ENCODE measurements around the gene CNNM4.

The CNNM4 gene

GRCh38 chr2:96832408-96832753 is 71.7 kb downstream of the CNNM4 start:
- no peak for DNase-seq (ENCODE audit: low spot score)

GRCh38 chr2:96832754-96833507 is 72.2 kb downstream of the CNNM4 start:
- no peak for DNase-seq (ENCODE audit: low spot score)

- no peak for DNase-seq (ENCODE audit: low spot score)
Measured at GRCh38 chr2:96835830-96836229, 75.1 kb downstream of the CNNM4 start.

- no peak for DNase-seq (ENCODE audit: low spot score)
Measured at GRCh38 chr2:96837575-96837974, 76.9 kb downstream of the CNNM4 start.

GRCh38 chr2:96838345-96839292 is 77.9 kb downstream of the CNNM4 start:
- no peak for DNase-seq (ENCODE audit: low spot score)

- DNase-seq (ENCODE audit: low spot score): no peak
Measured at GRCh38 chr2:96839293-96839874, 78.7 kb downstream of the CNNM4 start.

GRCh38 chr2:96839875-96840850 is 79.5 kb downstream of the CNNM4 start:
- no peak for DNase-seq (ENCODE audit: low spot score)

- no peak for DNase-seq (ENCODE audit: low spot score)
Measured at GRCh38 chr2:96841701-96842495, 81.2 kb downstream of the CNNM4 start.

- no peak for DNase-seq (ENCODE audit: low spot score)
Measured at GRCh38 chr2:96842600-96842999, 81.9 kb downstream of the CNNM4 start.

GRCh38 chr2:96843538-96844268 is 83.0 kb downstream of the CNNM4 start, which contains the start of gene ANKRD23:
ANKRD23 (minus strand) TSS chr2:96844021; CDS start chr2:96843992, 29 bp downstream.
- DNase-seq (ENCODE audit: low spot score): no peak

GRCh38 chr2:96844405-96844808 is 83.7 kb downstream of the CNNM4 start:
- DNase-seq (ENCODE audit: low spot score): no peak

- DNase-seq (ENCODE audit: low spot score): no peak
Measured at GRCh38 chr2:96846825-96847224, 86.1 kb downstream of the CNNM4 start.

- no peak for DNase-seq (ENCODE audit: low spot score)
Measured at GRCh38 chr2:96847586-96847985, 86.9 kb downstream of the CNNM4 start.

GRCh38 chr2:96848264-96848663 is 87.6 kb downstream of the CNNM4 start:
- DNase-seq (ENCODE audit: low spot score): no peak

GRCh38 chr2:96852667-96853066 is 92.0 kb downstream of the CNNM4 start:
- DNase-seq (ENCODE audit: low spot score): no peak

GRCh38 chr2:96853321-96853720 is 92.6 kb downstream of the CNNM4 start:
- DNase-seq (ENCODE audit: low spot score): no peak

- peak; percentile 63 for DNase-seq (ENCODE audit: low spot score)
Measured at GRCh38 chr2:96856776-96857666, 96.3 kb downstream of the CNNM4 start.

GRCh38 chr2:96857667-96858372 is 97.1 kb downstream of the CNNM4 start, which contains the start of gene ANKRD39:
ANKRD39 (minus strand) TSS chr2:96858016; CDS start chr2:96857987, 29 bp downstream.
- peak; percentile 99 for DNase-seq (ENCODE audit: low spot score)

Measured in Ammon's horn (tissue), 1 donor.